ENCODE results near the gene CBLN1.

Gene CBLN1

DNA sequence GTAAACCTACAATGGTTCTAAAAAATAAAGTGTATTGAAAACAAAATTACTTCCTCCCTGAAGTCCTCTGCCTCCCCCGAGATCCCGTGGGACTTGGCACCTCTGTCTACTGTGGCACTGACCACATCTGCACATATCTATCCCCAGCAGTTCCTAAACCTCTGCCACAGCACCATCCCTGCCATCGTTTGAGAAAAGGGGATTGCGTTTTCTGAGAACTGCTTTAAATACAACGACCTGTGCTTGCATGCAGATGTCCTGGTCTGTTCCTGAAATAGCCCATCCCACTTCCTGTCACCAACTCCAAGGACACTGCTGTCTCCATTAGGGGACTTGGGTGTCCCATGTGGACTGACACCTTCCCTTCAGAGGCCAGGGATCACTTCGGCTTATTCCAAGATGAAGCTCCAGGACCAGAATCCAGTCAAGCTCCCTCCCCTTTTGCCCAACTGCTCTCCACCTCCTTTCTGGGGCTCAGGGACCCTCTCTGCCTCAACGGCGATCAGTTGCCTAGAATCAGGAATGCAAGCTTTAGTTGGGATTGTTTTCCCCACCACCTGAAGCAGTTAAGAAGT lies 20.6 kb downstream of the CBLN1 start:
- Histone ChIP-seq H3K9me3 (ENCODE audit: insufficient read depth, low read depth, low read length) (peaks cover under 1% of the 10 kb centered on the region), H2BK120ac (ENCODE audit: insufficient read depth, low read length, poor library complexity) (no peak overlapping the region), H3K36me3 (ENCODE audit: control insufficient read depth in 1 of 2, insufficient read depth in 2 of 2, low read length in 2 of 2) (no peaks in the 10 kb centered on the region), H4K12ac (ENCODE audit: low read depth, low read length) (no peak overlapping the region), H3K79me2 (ENCODE audit: control insufficient read depth, insufficient read depth, low read length, poor library complexity) (no peaks in the 10 kb centered on the region), H3K18ac (ENCODE audit: low read length) (no peak overlapping the region), H3K27ac (ENCODE audit: low read depth, low read length) (no peak overlapping the region), H3K4me1 (ENCODE audit: control insufficient read depth in 1 of 2, insufficient read depth in 2 of 2, low read length in 2 of 2) (no peaks in the 10 kb centered on the region), H2BK12ac (ENCODE audit: low read length) (no peak overlapping the region), H3K27me3 (ENCODE audit: insufficient read depth, low read length) (no peaks in the 10 kb centered on the region), H3K4ac (ENCODE audit: low read depth, low read length) (no peak overlapping the region), H3K23ac (ENCODE audit: low read length) (no peak overlapping the region), H4K8ac (ENCODE audit: low read depth, low read length) (no peak overlapping the region), H3K4me2 (ENCODE audit: low read length) (no peak overlapping the region), H3K4me3 (ENCODE audit: low read depth, low read length) (no peak overlapping the region), H4K91ac (ENCODE audit: low read depth, low read length) (no peak overlapping the region), H3K14ac (ENCODE audit: low read length) (no peak overlapping the region), H2BK5ac (ENCODE audit: low read depth, low read length, poor library complexity) (no peak overlapping the region), H3K79me1 (ENCODE audit: low read length) (no peaks in the 10 kb centered on the region), H2AFZ (ENCODE audit: insufficient read depth, low read length, poor library complexity) (no peak overlapping the region), H3K9ac (ENCODE audit: low read length) (no peak overlapping the region), H2AK5ac (ENCODE audit: low read length) (no peak overlapping the region)
- no peak for DNase-seq
- WGBS (ENCODE audit: extremely low coverage, insufficient coverage, insufficient read length), result no CpG with 5 or more reads among the region's 8 CpGs

DNA sequence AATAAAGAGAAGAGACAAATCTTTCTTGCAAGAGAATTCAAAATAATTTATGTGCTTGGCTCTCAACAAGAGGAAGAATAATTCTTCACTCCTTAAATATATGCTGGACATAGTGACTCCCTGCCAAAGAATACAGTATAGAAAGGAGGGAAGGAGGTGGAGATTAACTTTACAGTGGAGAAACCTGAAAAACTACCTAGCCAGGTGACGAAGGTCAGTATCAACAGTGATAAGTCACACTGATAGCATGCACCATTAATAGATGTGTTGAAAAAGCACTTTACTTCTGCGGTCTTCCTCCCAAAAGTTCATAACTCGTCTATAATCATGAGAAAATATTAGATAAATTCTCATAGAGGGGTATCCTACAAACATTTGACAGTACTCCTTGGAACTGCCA lies 21.4 kb downstream of the CBLN1 start:
- no peak overlapping the region for H2BK120ac ChIP-seq (ENCODE audit: insufficient read depth, low read length, poor library complexity)
- H3K4me2 ChIP-seq (ENCODE audit: low read length), result no peak overlapping the region
- H3K27ac ChIP-seq (ENCODE audit: low read depth, low read length), result no peak overlapping the region
- H3K79me2 ChIP-seq (ENCODE audit: control insufficient read depth, insufficient read depth, low read length, poor library complexity), result no peaks in the 10 kb centered on the region
- H3K36me3 ChIP-seq (ENCODE audit: control insufficient read depth in 1 of 2, insufficient read depth in 2 of 2, low read length in 2 of 2), result no peaks in the 10 kb centered on the region
- no peaks in the 10 kb centered on the region for H3K9me3 ChIP-seq (ENCODE audit: insufficient read depth, low read depth, low read length)
- no peak overlapping the region for H3K4ac ChIP-seq (ENCODE audit: low read depth, low read length)
- H3K18ac ChIP-seq (ENCODE audit: low read length), result no peak overlapping the region
- DNase-seq, result no peak
- H3K14ac ChIP-seq (ENCODE audit: low read length), result no peak overlapping the region
- H4K8ac ChIP-seq (ENCODE audit: low read depth, low read length), result no peak overlapping the region
- H4K91ac ChIP-seq (ENCODE audit: low read depth, low read length), result no peak overlapping the region
- H3K4me1 ChIP-seq (ENCODE audit: control insufficient read depth in 1 of 2, insufficient read depth in 2 of 2, low read length in 2 of 2), result no peaks in the 10 kb centered on the region
- WGBS (ENCODE audit: extremely low coverage, insufficient coverage, insufficient read length), result no CpG with 5 or more reads among the region's 3 CpGs
- H3K23ac ChIP-seq (ENCODE audit: low read length), result no peak overlapping the region
- H2BK12ac ChIP-seq (ENCODE audit: low read length), result no peak overlapping the region
- H4K12ac ChIP-seq (ENCODE audit: low read depth, low read length), result no peak overlapping the region
- no peak overlapping the region for H2BK5ac ChIP-seq (ENCODE audit: low read depth, low read length, poor library complexity)
- H2AK5ac ChIP-seq (ENCODE audit: low read length), result no peak overlapping the region
- no peak overlapping the region for H2AFZ ChIP-seq (ENCODE audit: insufficient read depth, low read length, poor library complexity)
- no peaks in the 10 kb centered on the region for H3K79me1 ChIP-seq (ENCODE audit: low read length)
- no peaks in the 10 kb centered on the region for H3K27me3 ChIP-seq (ENCODE audit: insufficient read depth, low read length)
- no peak overlapping the region for H3K9ac ChIP-seq (ENCODE audit: low read length)
- H3K4me3 ChIP-seq (ENCODE audit: low read depth, low read length), result no peak overlapping the region

DNA sequence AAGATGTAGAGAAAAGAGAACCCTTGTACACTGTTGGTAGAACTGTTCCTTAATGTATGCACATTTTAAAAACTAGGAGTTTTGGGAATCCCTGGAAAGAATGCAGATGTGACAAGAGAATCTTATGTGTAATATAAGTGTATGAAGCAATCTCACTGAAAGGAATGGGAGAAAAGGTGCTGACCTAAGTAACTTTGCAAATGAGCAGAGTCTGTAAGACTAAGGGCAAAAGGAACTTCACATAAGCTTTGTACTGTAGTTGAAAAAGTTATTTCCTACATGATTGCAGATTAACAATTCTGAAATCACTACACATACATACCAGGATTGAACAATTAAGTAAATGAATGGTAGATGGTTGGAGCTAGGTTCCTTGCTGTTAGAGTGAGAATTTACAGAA lies 22.3 kb downstream of the CBLN1 start:
- Histone ChIP-seq H2BK12ac (ENCODE audit: low read length) (no peak overlapping the region), H3K27ac (ENCODE audit: low read depth, low read length) (no peak overlapping the region), H3K36me3 (ENCODE audit: control insufficient read depth in 1 of 2, insufficient read depth in 2 of 2, low read length in 2 of 2) (no peaks in the 10 kb centered on the region), H3K79me2 (ENCODE audit: control insufficient read depth, insufficient read depth, low read length, poor library complexity) (no peaks in the 10 kb centered on the region), H3K23ac (ENCODE audit: low read length) (no peak overlapping the region), H4K8ac (ENCODE audit: low read depth, low read length) (no peak overlapping the region), H2BK5ac (ENCODE audit: low read depth, low read length, poor library complexity) (no peak overlapping the region), H3K9me3 (ENCODE audit: insufficient read depth, low read depth, low read length) (no peaks in the 10 kb centered on the region), H4K91ac (ENCODE audit: low read depth, low read length) (no peak overlapping the region), H3K4me1 (ENCODE audit: control insufficient read depth in 1 of 2, insufficient read depth in 2 of 2, low read length in 2 of 2) (no peaks in the 10 kb centered on the region), H4K12ac (ENCODE audit: low read depth, low read length) (no peak overlapping the region), H3K4me2 (ENCODE audit: low read length) (no peak overlapping the region), H3K79me1 (ENCODE audit: low read length) (no peaks in the 10 kb centered on the region), H2AFZ (ENCODE audit: insufficient read depth, low read length, poor library complexity) (no peak overlapping the region), H2AK5ac (ENCODE audit: low read length) (no peak overlapping the region), H3K4ac (ENCODE audit: low read depth, low read length) (no peak overlapping the region), H3K18ac (ENCODE audit: low read length) (no peak overlapping the region), H3K14ac (ENCODE audit: low read length) (no peak overlapping the region), H2BK120ac (ENCODE audit: insufficient read depth, low read length, poor library complexity) (no peak overlapping the region), H3K27me3 (ENCODE audit: insufficient read depth, low read length) (no peaks in the 10 kb centered on the region), H3K9ac (ENCODE audit: low read length) (no peak overlapping the region), H3K4me3 (ENCODE audit: low read depth, low read length) (no peak overlapping the region)
- no peak for DNase-seq

DNA sequence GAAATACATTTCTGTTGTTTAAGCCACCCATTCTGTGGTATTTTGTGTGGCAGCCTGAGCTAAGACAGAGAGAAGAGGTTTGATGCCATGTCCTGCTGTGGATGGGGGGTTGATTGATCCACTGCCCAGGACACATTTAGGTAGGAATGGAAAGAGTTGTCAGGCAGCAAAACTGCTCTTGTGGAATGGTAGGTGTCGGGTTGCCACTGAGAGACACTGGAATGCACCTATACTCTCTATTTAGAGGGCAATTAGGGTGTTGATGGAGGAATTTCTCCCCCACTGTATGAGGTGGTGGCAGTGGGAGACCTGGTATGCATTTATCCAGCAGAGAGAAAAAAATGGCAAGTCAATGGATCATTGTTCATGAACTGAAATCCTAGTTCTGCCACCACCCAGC lies 30.9 kb downstream of the CBLN1 start:
- Histone ChIP-seq H3K79me1 (ENCODE audit: low read length) (no peaks in the 10 kb centered on the region), H3K79me2 (ENCODE audit: control insufficient read depth, insufficient read depth, low read length, poor library complexity) (no peaks in the 10 kb centered on the region), H4K12ac (ENCODE audit: low read depth, low read length) (no peak overlapping the region), H3K9me3 (ENCODE audit: insufficient read depth, low read depth, low read length) (no peaks in the 10 kb centered on the region), H3K18ac (ENCODE audit: low read length) (no peak overlapping the region), H2AFZ (ENCODE audit: insufficient read depth, low read length, poor library complexity) (no peak overlapping the region), H3K4ac (ENCODE audit: low read depth, low read length) (no peak overlapping the region), H3K9ac (ENCODE audit: low read length) (no peak overlapping the region), H2BK5ac (ENCODE audit: low read depth, low read length, poor library complexity) (no peak overlapping the region), H3K4me3 (ENCODE audit: low read depth, low read length) (no peak overlapping the region), H4K91ac (ENCODE audit: low read depth, low read length) (no peak overlapping the region), H3K23ac (ENCODE audit: low read length) (no peak overlapping the region), H3K27ac (ENCODE audit: low read depth, low read length) (no peak overlapping the region), H2AK5ac (ENCODE audit: low read length) (no peak overlapping the region), H3K36me3 (ENCODE audit: control insufficient read depth in 1 of 2, insufficient read depth in 2 of 2, low read length in 2 of 2) (no peaks in the 10 kb centered on the region), H2BK120ac (ENCODE audit: insufficient read depth, low read length, poor library complexity) (no peak overlapping the region), H3K4me1 (ENCODE audit: control insufficient read depth in 1 of 2, insufficient read depth in 2 of 2, low read length in 2 of 2) (no peaks in the 10 kb centered on the region), H2BK12ac (ENCODE audit: low read length) (no peak overlapping the region), H3K4me2 (ENCODE audit: low read length) (no peak overlapping the region), H3K27me3 (ENCODE audit: insufficient read depth, low read length) (no peaks in the 10 kb centered on the region), H4K8ac (ENCODE audit: low read depth, low read length) (no peak overlapping the region), H3K14ac (ENCODE audit: low read length) (no peak overlapping the region)
- DNase-seq, result no peak
- WGBS (ENCODE audit: extremely low coverage, insufficient coverage, insufficient read length), result no CpG with 5 or more reads among the region's 1 CpG
